ENCODE results near the gene LRCH1. TPM values are rescaled to one million over a fixed set of nuclear protein-coding genes. Genes with fewer than 3 reads are reported as not detected.

The LRCH1 gene
- total RNA-seq, 1 donor from 2014 or later, result 12.5 TPM

- ATAC-seq (peak; percentile 12), DNase-seq (no peak)
- intact Hi-C loops (cut with micrococcal nuclease), result loop anchor here (5.0 kb wide), 1 partner anchor 52 kb away; the partner anchor contains the start of gene LRCH1
Observed at GRCh38 chr13:46604226-46604990, 51.4 kb downstream of the LRCH1 start.

GRCh38 chr13:46605076-46605824, 52.3 kb downstream of the LRCH1 start:
- intact Hi-C loops (cut with micrococcal nuclease), result no loop called here
- DNase-seq (no peak), ATAC-seq (peak; percentile 64)

- DNase-seq (no peak), ATAC-seq (peak; percentile 9)
- intact Hi-C loops (cut with micrococcal nuclease), result no loop called here
Observed at GRCh38 chr13:46605825-46606554, 53.0 kb downstream of the LRCH1 start.

GRCh38 chr13:46606970-46607369, 54.0 kb downstream of the LRCH1 start:
- DNase-seq, result no peak
- intact Hi-C loops (cut with micrococcal nuclease), result no loop called here
- ATAC-seq, result no peak

GRCh38 chr13:46607768-46608564, 55.0 kb downstream of the LRCH1 start:
- no peak for DNase-seq
- no peak for ATAC-seq
- intact Hi-C loops (cut with micrococcal nuclease), result no loop called here

- no peak for DNase-seq
- ATAC-seq, result no peak
- intact Hi-C loops (cut with micrococcal nuclease), result no loop called here
Observed at GRCh38 chr13:46609052-46609451, 56.1 kb downstream of the LRCH1 start.

GRCh38 chr13:46609726-46610125, 56.8 kb downstream of the LRCH1 start:
- no peak for ATAC-seq
- no peak for DNase-seq
- intact Hi-C loops (cut with micrococcal nuclease), result no loop called here

- DNase-seq (no peak), ATAC-seq (no peak)
- intact Hi-C loops (cut with micrococcal nuclease), result no loop called here
Observed at GRCh38 chr13:46612267-46612666, 59.3 kb downstream of the LRCH1 start.

GRCh38 chr13:46613409-46614049, 60.6 kb downstream of the LRCH1 start:
- intact Hi-C loops (cut with micrococcal nuclease), result no loop called here
- no peak for ATAC-seq
- no peak for DNase-seq

- intact Hi-C loops (cut with micrococcal nuclease), result no loop called here
- ATAC-seq (peak; percentile 26), DNase-seq (no peak)
Observed at GRCh38 chr13:46614582-46614981, 61.6 kb downstream of the LRCH1 start.

- intact Hi-C loops (cut with micrococcal nuclease), result no loop called here
- DNase-seq (no peak), ATAC-seq (peak; percentile 65)
Observed at GRCh38 chr13:46615888-46616531, 63.0 kb downstream of the LRCH1 start.

GRCh38 chr13:46617229-46617721, 64.3 kb downstream of the LRCH1 start:
- DNase-seq (no peak), ATAC-seq (peak; percentile 58)
- intact Hi-C loops (cut with micrococcal nuclease), result no loop called here

- ATAC-seq, result no peak
- intact Hi-C loops (cut with micrococcal nuclease), result no loop called here
- DNase-seq, result no peak
Observed at GRCh38 chr13:46617885-46618284, 64.9 kb downstream of the LRCH1 start.

- intact Hi-C loops (cut with micrococcal nuclease), result no loop called here
- ATAC-seq (no peak), DNase-seq (no peak)
Observed at GRCh38 chr13:46618694-46619254, 65.8 kb downstream of the LRCH1 start.

GRCh38 chr13:46620029-46620428, 67.1 kb downstream of the LRCH1 start:
- ATAC-seq (no peak), DNase-seq (no peak)
- intact Hi-C loops (cut with micrococcal nuclease), result no loop called here

GRCh38 chr13:46620471-46620870, 67.5 kb downstream of the LRCH1 start:
- ATAC-seq, result no peak
- DNase-seq, result no peak
- intact Hi-C loops (cut with micrococcal nuclease), result no loop called here

GRCh38 chr13:46621133-46621532, 68.2 kb downstream of the LRCH1 start:
- intact Hi-C loops (cut with micrococcal nuclease), result no loop called here

More at GRCh38 chr13:46621133-46621532, 68.2 kb downstream of the LRCH1 start:
- ATAC-seq, result no peak
- no peak for DNase-seq

Data from left ventricle myocardium superior (tissue), 1 donor.